NB4 (cell line): ENCODE results near the gene ENKUR.

Experiments used
- DNase-seq: peaks from one replicate; pipeline ENCODE4 v3.0.0; 2010; ENCODE audit warnings: low read depth
- H3K4me3 ChIP-seq: one replicate; pipeline ENCODE4 v1.5.1; 2011; ENCODE audit warnings: mild to moderate bottlenecking, low read depth, low read length, moderate library complexity
- CTCF ChIP-seq: IDR thresholded peaks from one replicate; pipeline ENCODE4 v1.5.1; 2012; ENCODE audit warnings: low read depth, low read length
- MAX ChIP-seq: IDR thresholded peaks from 2 replicates; pipeline ENCODE4 v1.6.1; 2011; ENCODE audit warnings: low read depth, low read length
- MYC ChIP-seq: IDR thresholded peaks from 2 replicates; pipeline ENCODE4 v1.6.1; 2011; ENCODE audit warnings: low read depth, low read length
- POLR2A ChIP-seq: IDR thresholded peaks from 2 replicates; pipeline ENCODE4 v1.6.1; 2011; ENCODE audit warnings: mild to moderate bottlenecking; ENCODE audit not compliant: insufficient read length; ENCODE audit errors: extremely low read depth

ENKUR gene

GRCh38 chr10:25015828-25016375 lies at the start of gene ENKUR:
Gene ENKUR, minus strand, starts transcription at chr10:25016158. Its CDS starts 222 bp downstream, at chr10:25015936.
- DNase-seq: peak; percentile 83
- peak within 1 kb of the TSS; percentile 70 for H3K4me3 ChIP-seq

GRCh38 chr10:25064401-25064800 lies 48.4 kb upstream of the ENKUR start:
- H3K4me3 ChIP-seq: no peak overlapping the region
- DNase-seq: no peak
- no peak for TF ChIP-seq MAX
- no peak for TF ChIP-seq MYC
- TF ChIP-seq CTCF: no peak
- no peak for TF ChIP-seq POLR2A

More at GRCh38 chr10:25015828-25016375, at the start of gene ENKUR:
- TF ChIP-seq MYC (no peak), MAX (no peak), POLR2A (no peak), CTCF (no peak)

- DNase-seq: no peak
- no peak overlapping the region for H3K4me3 ChIP-seq
- TF ChIP-seq POLR2A (no peak), MYC (no peak), CTCF (no peak), MAX (no peak)
These were observed 47.7 kb upstream of the ENKUR start for GRCh38 chr10:25063644-25064043.

GRCh38 chr10:25063157-25063556 lies 47.2 kb upstream of the ENKUR start:
- TF ChIP-seq MAX: no peak
- TF ChIP-seq POLR2A: no peak
- TF ChIP-seq CTCF: no peak
- TF ChIP-seq MYC: no peak
- no peak overlapping the region for H3K4me3 ChIP-seq
- DNase-seq: no peak

GRCh38 chr10:25061711-25062449 lies 45.9 kb upstream of the ENKUR start:
- no peak overlapping the region for H3K4me3 ChIP-seq
- TF ChIP-seq MAX (no peak), CTCF (no peak)
- DNase-seq: no peak
